ENCODE data around the gene SETD3. TPM values are rescaled to one million over a fixed set of nuclear protein-coding genes. Genes with fewer than 3 reads are reported as not detected.
A peak's percentile ranks its signal among the peaks of the same experiment; 100 is the strongest.

SETD3 gene
- total RNA-seq, 6 donors from 2014 or later: 59.7 to 99.2 (median 77.6) TPM

GRCh38 chr14:99512110-99512449, 31.4 kb upstream of the SETD3 start:
- TF ChIP-seq POLR2AphosphoS5 (IDR thresholded peaks at IDR 0.05) (no peak), POLR2A (IDR thresholded peaks at IDR 0.05) (no peak), EP300 (IDR thresholded peaks at IDR 0.05) (no peak)
- TF ChIP-seq, protein P1, sequence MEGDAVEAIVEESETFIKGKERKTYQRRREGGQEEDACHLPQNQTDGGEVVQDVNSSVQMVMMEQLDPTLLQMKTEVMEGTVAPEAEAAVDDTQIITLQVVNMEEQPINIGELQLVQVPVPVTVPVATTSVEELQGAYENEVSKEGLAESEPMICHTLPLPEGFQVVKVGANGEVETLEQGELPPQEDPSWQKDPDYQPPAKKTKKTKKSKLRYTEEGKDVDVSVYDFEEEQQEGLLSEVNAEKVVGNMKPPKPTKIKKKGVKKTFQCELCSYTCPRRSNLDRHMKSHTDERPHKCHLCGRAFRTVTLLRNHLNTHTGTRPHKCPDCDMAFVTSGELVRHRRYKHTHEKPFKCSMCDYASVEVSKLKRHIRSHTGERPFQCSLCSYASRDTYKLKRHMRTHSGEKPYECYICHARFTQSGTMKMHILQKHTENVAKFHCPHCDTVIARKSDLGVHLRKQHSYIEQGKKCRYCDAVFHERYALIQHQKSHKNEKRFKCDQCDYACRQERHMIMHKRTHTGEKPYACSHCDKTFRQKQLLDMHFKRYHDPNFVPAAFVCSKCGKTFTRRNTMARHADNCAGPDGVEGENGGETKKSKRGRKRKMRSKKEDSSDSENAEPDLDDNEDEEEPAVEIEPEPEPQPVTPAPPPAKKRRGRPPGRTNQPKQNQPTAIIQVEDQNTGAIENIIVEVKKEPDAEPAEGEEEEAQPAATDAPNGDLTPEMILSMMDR (IDR thresholded peaks at IDR 0.05): no peak
- H3K27ac ChIP-seq: peak overlapping the region in 1 of 4 donors; percentile 65
- H3K36me3 ChIP-seq: peaks cover 25 to 88% (median 56%) of the 10 kb centered on the region in 4 donors
- DNase-seq (no peak), ATAC-seq (ENCODE audit: low FRiP score in 2 of 2) (no peak)
- no peaks in the 10 kb centered on the region for H3K27me3 ChIP-seq
- no peaks in the 10 kb centered on the region for H3K4me1 ChIP-seq
- WGBS, 2 donors: 75 to 78% methylated on average over 10 of the region's 10 CpGs
- H3K9me3 ChIP-seq: no peaks in the 10 kb centered on the region
- H3K4me3 ChIP-seq: no peak overlapping the region

DNA sequence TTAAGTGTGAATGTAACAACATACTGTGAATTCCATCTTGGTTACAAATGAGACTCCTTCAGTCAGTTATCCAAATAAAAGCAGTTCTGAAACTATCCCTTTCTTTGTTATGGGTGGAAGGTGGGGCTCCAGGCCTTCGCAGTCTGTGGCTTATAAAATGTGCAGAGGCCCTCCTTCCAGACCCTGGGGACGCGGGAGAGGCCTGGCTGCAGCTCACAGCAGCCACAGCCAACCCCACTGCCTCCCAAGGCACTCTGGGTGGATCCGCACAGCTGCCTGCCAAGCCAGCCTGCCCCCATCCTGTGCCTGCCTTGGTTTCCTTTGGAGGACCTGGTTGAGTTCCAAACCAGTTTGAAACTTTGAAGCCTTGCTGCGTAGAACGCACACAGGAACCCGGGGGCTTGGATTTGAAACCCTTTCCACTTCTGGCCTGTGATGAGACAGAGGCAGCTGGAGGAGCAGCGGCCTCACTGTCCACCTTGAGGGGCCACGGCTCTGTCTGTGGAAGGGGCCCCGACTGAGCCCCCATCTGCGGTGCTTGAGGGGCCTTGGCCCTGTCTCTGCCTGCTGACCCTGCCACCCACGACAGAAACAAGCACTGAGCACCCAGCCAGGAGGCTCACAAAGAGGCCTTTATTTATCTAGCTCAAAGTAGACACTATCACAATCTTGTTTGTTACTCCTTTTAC, 30.9 kb upstream of the SETD3 start:
- H3K9me3 ChIP-seq: no peaks in the 10 kb centered on the region
- H3K27ac ChIP-seq: peak overlapping the region in 1 of 4 donors; percentile 65
- peaks cover 0 to under 1% (median 0%) of the 10 kb centered on the region in 4 donors for H3K4me1 ChIP-seq
- no peaks in the 10 kb centered on the region for H3K27me3 ChIP-seq
- H3K4me3 ChIP-seq: no peak overlapping the region
- ATAC-seq (ENCODE audit: low FRiP score in 2 of 2) (peak in 1 of 2 donors; percentile 29), DNase-seq (peak in 1 of 2 donors; percentile 18)
- TF ChIP-seq, protein P1 (IDR thresholded peaks at IDR 0.05): no peak
- TF ChIP-seq POLR2AphosphoS5 (IDR thresholded peaks at IDR 0.05): no peak
- no peak for TF ChIP-seq EP300 (IDR thresholded peaks at IDR 0.05)
- no peak for TF ChIP-seq POLR2A (IDR thresholded peaks at IDR 0.05)
- H3K36me3 ChIP-seq: peaks cover 28 to 93% (median 61%) of the 10 kb centered on the region in 4 donors
- 81 to 87% methylated on average over 5 to 12 of the region's 12 CpGs for WGBS, 2 donors

GRCh38 chr14:99510556-99511139, 30.0 kb upstream of the SETD3 start:
- Histone ChIP-seq H3K36me3 (peaks cover 33 to 98% (median 69%) of the 10 kb centered on the region in 4 donors), H3K9me3 (no peaks in the 10 kb centered on the region), H3K27ac (no peak overlapping the region), H3K4me1 (peaks cover 0 to 7% (median 4%) of the 10 kb centered on the region in 4 donors), H3K27me3 (no peaks in the 10 kb centered on the region), H3K4me3 (no peak overlapping the region)
- DNase-seq: peak in 1 of 2 donors; percentile 8
- WGBS, 2 donors: 84 to 89% methylated on average over 10 to 12 of the region's 15 CpGs
- no peak for ATAC-seq (ENCODE audit: low FRiP score in 2 of 2)
- TF ChIP-seq POLR2AphosphoS5 (IDR thresholded peaks at IDR 0.05): no peak
- no peak for TF ChIP-seq POLR2A (IDR thresholded peaks at IDR 0.05)
- TF ChIP-seq EP300 (IDR thresholded peaks at IDR 0.05): no peak
- TF ChIP-seq, protein P1 (IDR thresholded peaks at IDR 0.05): no peak

DNA sequence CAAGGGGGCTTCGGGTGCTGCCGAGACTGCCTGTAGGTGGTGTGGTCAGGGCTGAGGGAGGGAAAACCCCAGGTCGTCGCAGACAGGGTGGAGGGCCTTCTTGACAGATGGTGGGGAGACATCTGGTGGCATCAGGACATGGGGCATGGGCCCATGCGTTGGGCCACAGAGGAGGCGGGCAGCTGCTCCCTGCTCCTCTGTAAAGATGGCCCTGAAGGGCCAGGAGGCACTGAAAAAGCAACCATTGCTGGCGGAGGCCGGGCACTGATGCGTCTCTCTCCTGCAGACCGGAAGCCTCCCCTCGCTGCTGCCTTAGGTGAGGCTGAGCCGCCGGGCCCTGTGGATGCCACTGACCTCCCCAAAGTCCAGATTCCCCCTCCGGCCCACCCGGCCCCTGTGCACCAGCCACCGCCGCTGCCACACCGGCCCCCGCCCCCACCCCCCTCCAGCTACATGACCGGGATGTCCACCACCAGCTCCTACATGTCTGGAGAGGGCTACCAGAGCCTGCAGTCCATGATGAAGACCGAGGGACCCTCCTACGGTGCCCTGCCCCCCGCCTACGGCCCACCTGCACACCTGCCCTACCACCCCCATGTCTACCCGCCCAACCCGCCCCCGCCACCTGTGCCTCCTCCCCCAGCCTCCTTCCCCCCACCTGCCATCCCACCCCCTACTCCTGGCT, 29.4 kb upstream of the SETD3 start:
- ATAC-seq (ENCODE audit: low FRiP score in 2 of 2): no peak
- peaks cover 36 to 98% (median 76%) of the 10 kb centered on the region in 4 donors for H3K36me3 ChIP-seq
- DNase-seq: peak in 1 of 2 donors; percentile 54
- no peak overlapping the region for H3K27ac ChIP-seq
- no peaks in the 10 kb centered on the region for H3K9me3 ChIP-seq
- TF ChIP-seq, protein P1 (IDR thresholded peaks at IDR 0.05): no peak
- TF ChIP-seq EP300 (IDR thresholded peaks at IDR 0.05) (no peak), POLR2AphosphoS5 (IDR thresholded peaks at IDR 0.05) (no peak), POLR2A (IDR thresholded peaks at IDR 0.05) (no peak)
- no peak overlapping the region for H3K4me3 ChIP-seq
- peaks cover 0 to 7% (median 5%) of the 10 kb centered on the region in 4 donors for H3K4me1 ChIP-seq
- WGBS, 2 donors: 94 to 96% methylated on average over 7 to 20 of the region's 27 CpGs
- H3K27me3 ChIP-seq: no peaks in the 10 kb centered on the region

Measured in upper lobe of left lung (tissue), 6 donors.